Measurements from ENCODE around the gene TTC34. TPM values are rescaled to one million over a fixed set of nuclear protein-coding genes. Genes with fewer than 3 reads are reported as not detected.

TTC34 gene
- total RNA-seq, 1 experiment from 2014 or later: 1.3 TPM

- ATAC-seq: no peak
- Histone ChIP-seq H3K79me2 (ENCODE audit: insufficient read depth, low read length) (no peaks in the 10 kb centered on the region), H3K9me2 (ENCODE audit: insufficient read depth) (no peaks in the 10 kb centered on the region), H3K27ac (ENCODE audit: low read depth, low read length) (no peak overlapping the region), H4K20me1 (ENCODE audit: insufficient read depth) (no peaks in the 10 kb centered on the region), H2AFZ (ENCODE audit: low read depth, low read length, poor library complexity, severe bottlenecking) (no peak overlapping the region), H3K9me3 (ENCODE audit: control insufficient read depth in 1 of 2, insufficient read depth in 1 of 2, low read depth in 1 of 2, low read length in 2 of 2) (peaks cover 0 to 10% of the 10 kb centered on the region in 2 experiments; a peak in 2 of 4 replicates), H3K27me3 (ENCODE audit: insufficient read depth, low read length) (peaks cover 6% of the 10 kb centered on the region; the same call in 1 of the 2 replicates), H3K36me3 (ENCODE audit: control insufficient read depth in 1 of 2, insufficient read depth in 2 of 2, low read length in 2 of 2) (no peaks in the 10 kb centered on the region), H3K4me3 (replicated peaks in 1 of 2; ENCODE audit: low read depth in 1 of 2, low read length in 2 of 2) (no peak overlapping the region), H3K9ac (ENCODE audit: low read length) (no peak overlapping the region), H3K4me2 (ENCODE audit: low read length) (no peak overlapping the region), H3K4me1 (ENCODE audit: control insufficient read depth in 1 of 2, insufficient read depth in 2 of 2, low read length in 2 of 2) (no peaks in the 10 kb centered on the region)
- RAD21 ChIA-PET (ENCODE audit: low non-redundant PET in 1 of 2, low total read pairs in 2 of 2, uncharacterized antibody in 2 of 2, unreplicated experiment in 2 of 2): no interaction called here
- POLR2A ChIA-PET: no interaction called here
- no peak for TF ChIP-seq CTCF (IDR thresholded peaks at IDR 0.05 in 2 of 3, conservative IDR thresholded peaks at IDR 0.05 in 1 of 3; ENCODE audit: borderline replicate concordance in 1 of 3, insufficient read depth in 1 of 3, low read depth in 2 of 3, low read length in 2 of 3)
- no peak for TF ChIP-seq YY1 (IDR thresholded peaks at IDR 0.05; ENCODE audit: extremely low read depth, insufficient replicate concordance, low read depth, low read length)
- no peak for TF ChIP-seq SRF (IDR thresholded peaks at IDR 0.05; ENCODE audit: low read depth)
- no peak for TF ChIP-seq CBX3 (IDR thresholded peaks at IDR 0.05; ENCODE audit: low read depth)
- TF ChIP-seq RAD21 (IDR thresholded peaks at IDR 0.05; ENCODE audit: low read depth): no peak
- no peak for TF ChIP-seq EZH2 (IDR thresholded peaks at IDR 0.05)
- TF ChIP-seq ELF1 (IDR thresholded peaks at IDR 0.05; ENCODE audit: borderline replicate concordance, low read depth): no peak
- TF ChIP-seq JUND (IDR thresholded peaks at IDR 0.05): no peak
- no peak for TF ChIP-seq REST (IDR thresholded peaks at IDR 0.05; ENCODE audit: low read depth)
- TF ChIP-seq SP1 (IDR thresholded peaks at IDR 0.05; ENCODE audit: low read depth): no peak
- no peak for TF ChIP-seq FOSL1 (IDR thresholded peaks at IDR 0.05; ENCODE audit: low read depth)
- TF ChIP-seq EGR1 (IDR thresholded peaks at IDR 0.05; ENCODE audit: low read depth): no peak
- no peak for TF ChIP-seq POLR2AphosphoS5 (IDR thresholded peaks at IDR 0.05; ENCODE audit: low read depth, low read length)
- TF ChIP-seq EZH2phosphoT487 (IDR thresholded peaks at IDR 0.05; ENCODE audit: borderline replicate concordance): no peak
- TF ChIP-seq TCF7L2 (IDR thresholded peaks at IDR 0.05; ENCODE audit: borderline replicate concordance, extremely low read depth, insufficient read depth, insufficient read length): no peak
- no peak for TF ChIP-seq SIN3A (IDR thresholded peaks at IDR 0.05; ENCODE audit: low read depth)
- intact Hi-C loops (cut with micrococcal nuclease): no loop called here
- no TSS peak for BruUV-seq (replicated peaks)
- no peak for DNase-seq (ENCODE audit: low read depth, low spot score)
- CTCF ChIA-PET: no interaction called here
These were observed 16.5 kb downstream of the TTC34 start for GRCh38 chr1:2784854-2785630.
